HCT116 (cell line): ENCODE measurements around the gene COL28A1. TPM values are rescaled to one million over a fixed set of nuclear protein-coding genes. Genes with fewer than 3 reads are reported as not detected.

Source experiments
- ATAC-seq: fragments of 200-7000 bp; cut with Tn5 transposase; 2 replicates; pipeline ENCODE4 v1.9.1; 2020; ENCODE audit warnings: mild to moderate bottlenecking, moderate library complexity
- BruUV-seq: library from RNA; stranded (reverse); fragments of 400-500 nt; replicated peaks from 2 replicates; lab custom pipeline; 2021; lab: Mats Ljungman, UMichigan
- CTCF ChIA-PET: fragments of 300-600 bp; sonication (Branson Sonifier 250); formaldehyde crosslinking; loops from one replicate; lab custom pipeline; 2021; ENCODE audit warnings: antibody characterized with exemption; lab: Charles Lee
- POLR2A ChIA-PET: fragments of 300-600, 350-600 bp; sonication (Branson Sonifier 250); formaldehyde crosslinking; loops from one replicate; lab custom pipeline; 2021; ENCODE audit warnings: antibody characterized with exemption; lab: Charles Lee
- RAD21 ChIA-PET, 2 experiments: fragments of 300-600 bp; sonication (Branson Sonifier 250); formaldehyde crosslinking; loops; one replicate each; lab custom pipeline; 2023; ENCODE audit warnings: low total read pairs in 2 of 2; ENCODE audit not compliant: uncharacterized antibody in 2 of 2, unreplicated experiment in 2 of 2, low non-redundant PET in 1 of 2; lab: Charles Lee
- DNase-seq: peaks from one replicate; pipeline ENCODE4 v3.0.0-alpha.2; 2010; ENCODE audit warnings: low read depth, low spot score
- H2AFZ ChIP-seq: fragments of 200-600 bp; shearing (Covaris generic), sonication (generic); 2 replicates; pipeline ENCODE4 v1.6.1; 2017; ENCODE audit warnings: low read depth, mixed run types, mixed read lengths, antibody characterized with exemption, low read length; ENCODE audit not compliant: poor library complexity, severe bottlenecking
- H3K27ac ChIP-seq: 2 replicates; pipeline ENCODE4 v1.5.1; 2012; ENCODE audit warnings: low read depth, low read length
- H3K27me3 ChIP-seq: fragments of 200-600 bp; sonication (generic); 2 replicates; pipeline ENCODE4 v1.6.1; 2016; ENCODE audit warnings: mixed run types, low read length, mixed read lengths; ENCODE audit not compliant: insufficient read depth
- H3K36me3 ChIP-seq, 2 experiments: fragments of 200-500 bp in 1 of 2; fragments of 200-600 bp in 1 of 2; sonication (Bioruptor generic) in 1 of 2; sonication (generic) in 1 of 2; 2 replicates each; pipeline versions ENCODE4 v1.5.1 to v1.6.1; 2014 to 2016; ENCODE audit warnings: low read length in 2 of 2, inconsistent platforms in 1 of 2, mixed read lengths in 1 of 2, mixed run types in 1 of 2; ENCODE audit not compliant: insufficient read depth in 2 of 2, control insufficient read depth in 1 of 2
- H3K4me1 ChIP-seq, 2 experiments: fragments of 200-600 bp in 1 of 2; sonication (generic) in 1 of 2; 2 replicates each; pipeline versions ENCODE4 v1.5.1 to v1.6.1; 2012 to 2017; ENCODE audit warnings: low read length in 2 of 2, inconsistent platforms in 1 of 2, mild to moderate bottlenecking in 1 of 2, mixed read lengths in 1 of 2, mixed run types in 1 of 2, moderate library complexity in 1 of 2; ENCODE audit not compliant: insufficient read depth in 2 of 2, control insufficient read depth in 1 of 2
- H3K4me2 ChIP-seq: fragments of 200-600 bp; sonication (generic); 2 replicates; pipeline ENCODE4 v1.6.1; 2017; ENCODE audit warnings: mixed run types, low read length, mixed read lengths
- H3K4me3 ChIP-seq, 2 experiments: fragments of 200-600 bp in 1 of 2; sonication (generic) in 1 of 2; replicated peaks in 1 of 2; 2 replicates each; pipeline ENCODE4 v1.5.1; 2011 to 2016; ENCODE audit warnings: low read length in 2 of 2, control low read depth in 1 of 2, low read depth in 1 of 2, mild to moderate bottlenecking in 1 of 2, mixed read lengths in 1 of 2, mixed run types in 1 of 2
- H3K79me2 ChIP-seq: fragments of 200-600 bp; sonication (generic); 2 replicates; pipeline ENCODE4 v1.6.1; 2017; ENCODE audit warnings: mild to moderate bottlenecking, mixed run types, low read length, moderate library complexity, mixed read lengths; ENCODE audit not compliant: insufficient read depth
- H3K9ac ChIP-seq: fragments of 200-600 bp; sonication (generic); 2 replicates; pipeline ENCODE4 v1.6.1; 2016; ENCODE audit warnings: low read length, mixed read lengths
- H3K9me2 ChIP-seq: fragments of 200-600 bp; sonication (generic), shearing (Covaris generic); 2 replicates; pipeline ENCODE4 v1.6.1; 2017; ENCODE audit warnings: mixed run types, mild to moderate bottlenecking, moderate library complexity; ENCODE audit not compliant: insufficient read depth
- H3K9me3 ChIP-seq, 2 experiments: fragments of 200-500 bp in 1 of 2; fragments of 200-600 bp in 1 of 2; sonication (Bioruptor generic) in 1 of 2; sonication (generic) in 1 of 2; 2 replicates each; pipeline ENCODE4 v1.6.1; 2014 to 2017; ENCODE audit warnings: low read length in 2 of 2, mixed read lengths in 2 of 2, inconsistent platforms in 1 of 2, low read depth in 1 of 2, mild to moderate bottlenecking in 1 of 2, mixed run types in 1 of 2, moderate library complexity in 1 of 2; ENCODE audit not compliant: control insufficient read depth in 1 of 2, insufficient read depth in 1 of 2
- H4K20me1 ChIP-seq: fragments of 200-600 bp; sonication (generic), shearing (Covaris generic); 2 replicates; pipeline ENCODE4 v1.6.1; 2017; ENCODE audit warnings: mixed run types, mild to moderate bottlenecking, moderate library complexity; ENCODE audit not compliant: insufficient read depth
- CEBPB ChIP-seq: IDR thresholded peaks from 2 replicates; pipeline ENCODE4 v1.6.1; 2012; ENCODE audit warnings: low read depth
- CTCF ChIP-seq, 3 experiments: fragments of 200-600 bp in 1 of 3; sonication (generic) in 1 of 3; IDR thresholded peaks in 2 of 3; conservative IDR thresholded peaks in 1 of 3; 2 replicates each; pipeline ENCODE4 v1.5.1; 2012 to 2017; ENCODE audit warnings: low read depth in 2 of 3, low read length in 2 of 3, antibody characterized with exemption in 1 of 3, borderline replicate concordance in 1 of 3, control low read depth in 1 of 3, mild to moderate bottlenecking in 1 of 3, mixed read lengths in 1 of 3, mixed run types in 1 of 3, moderate library complexity in 1 of 3; ENCODE audit not compliant: insufficient read depth in 1 of 3
- EZH2 ChIP-seq: fragments of 200-600 bp; sonication (generic); IDR thresholded peaks from 2 replicates; pipeline ENCODE4 v1.6.1; 2017; ENCODE audit warnings: antibody characterized with exemption, mixed run types
- FOSL1 ChIP-seq: IDR thresholded peaks from 2 replicates; pipeline ENCODE4 v1.6.1; 2012; ENCODE audit warnings: low read depth
- MAX ChIP-seq: IDR thresholded peaks from 2 replicates; pipeline ENCODE4 v1.6.1; 2012
- POLR2A ChIP-seq: IDR thresholded peaks from 2 replicates; pipeline ENCODE4 v1.7.0; 2011; ENCODE audit warnings: borderline replicate concordance; ENCODE audit not compliant: insufficient read depth, insufficient read length; ENCODE audit errors: extremely low read depth
- TCF7L2 ChIP-seq: IDR thresholded peaks from 2 replicates; pipeline ENCODE4 v1.7.0; 2011; ENCODE audit warnings: borderline replicate concordance, inconsistent platforms; ENCODE audit not compliant: insufficient read depth, insufficient read length; ENCODE audit errors: extremely low read depth
- ZNF274 ChIP-seq: fragments of 200-500 bp; sonication (Bioruptor generic); IDR thresholded peaks from 2 replicates; pipeline ENCODE4 v1.6.1; 2014; ENCODE audit warnings: mild to moderate bottlenecking, low read depth, low read length, inconsistent platforms
- intact Hi-C: fragments of 100-400 bp; cut with micrococcal nuclease; formaldehyde crosslinking; loops from 2 replicates; pipeline ENCODE4 v1.10.0; 2022
- total RNA-seq: library from RNA; stranded (reverse); gene quantifications from one replicate; pipeline ENCODE4 v1.2.1, GENCODE V29; 2021; ENCODE audit not compliant: unreplicated experiment

Gene COL28A1
- total RNA-seq, 1 experiment from 2014 or later = 0.12 TPM

GRCh38 chr7:7505915-7506314 lies 29.8 kb downstream of the COL28A1 start:
- H3K4me2 ChIP-seq = no peak overlapping the region
- no peaks in the 10 kb centered on the region for H3K9me2 ChIP-seq
- ChIA-PET RAD21 (no interaction called here), CTCF (no interaction called here), POLR2A (no interaction called here)
- intact Hi-C loops = no loop called here
- H2AFZ ChIP-seq = no peak overlapping the region
- no peaks in the 10 kb centered on the region for H3K9me3 ChIP-seq
- H3K4me3 ChIP-seq = no peak overlapping the region
- H3K9ac ChIP-seq = no peak overlapping the region
- H3K4me1 ChIP-seq = no peaks in the 10 kb centered on the region
- no peaks in the 10 kb centered on the region for H3K36me3 ChIP-seq
- DNase-seq (no peak), ATAC-seq (no peak)
- no peaks in the 10 kb centered on the region for H3K79me2 ChIP-seq
- H4K20me1 ChIP-seq = no peaks in the 10 kb centered on the region
- no peak overlapping the region for H3K27ac ChIP-seq
- no TSS peak for BruUV-seq
- H3K27me3 ChIP-seq = no peaks in the 10 kb centered on the region
- TF ChIP-seq POLR2A = no peak
- no peak for TF ChIP-seq EZH2

DNA sequence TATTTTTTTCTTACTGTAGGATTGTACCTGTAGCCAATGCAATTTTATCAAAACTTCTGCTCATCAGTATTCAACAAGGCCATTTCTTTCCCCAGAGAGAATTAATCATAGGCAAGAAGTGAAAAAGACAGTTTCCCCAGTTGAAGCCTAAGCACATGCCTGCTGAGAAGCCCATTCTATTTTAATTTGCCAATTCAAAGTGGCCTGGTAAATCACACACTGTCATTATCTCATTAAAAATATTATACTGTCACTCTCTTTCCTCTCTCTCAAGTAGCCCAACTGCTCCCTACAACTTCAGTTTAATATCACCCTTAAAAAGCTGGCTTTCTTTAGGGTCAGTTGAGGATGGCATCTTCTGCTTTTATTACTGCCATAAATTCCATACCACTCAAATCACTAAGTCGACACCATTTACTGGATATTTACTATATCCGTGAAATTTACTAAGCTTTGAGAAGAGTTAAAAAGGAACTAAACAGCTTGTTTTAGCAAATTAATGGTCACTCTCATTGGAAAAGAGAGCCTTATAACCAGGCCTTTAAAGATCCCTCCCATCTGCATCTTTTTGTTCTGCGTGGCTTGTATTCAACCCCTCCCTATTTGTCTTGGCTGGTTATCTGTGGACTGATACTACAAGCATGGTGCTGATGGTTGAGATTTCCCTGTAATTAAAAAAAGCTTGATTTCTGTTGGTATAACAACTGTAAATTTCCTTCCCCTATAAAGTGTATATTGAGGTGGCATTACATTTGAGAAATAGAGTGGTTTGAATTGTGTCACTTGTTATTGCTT lies 30.6 kb downstream of the COL28A1 start:
- no peak for TF ChIP-seq POLR2A
- no peak for TF ChIP-seq ZNF274
- TF ChIP-seq CTCF (IDR thresholded peaks at IDR 0.05 in 2 of 3, conservative IDR thresholded peaks at IDR 0.05 in 1 of 3; ENCODE audit: borderline replicate concordance in 1 of 3, insufficient read depth in 1 of 3, low read depth in 2 of 3, low read length in 2 of 3) = no peak
- TF ChIP-seq TCF7L2 = no peak
- TF ChIP-seq CEBPB = no peak
- TF ChIP-seq MAX = no peak
- no peak for TF ChIP-seq FOSL1
- Histone ChIP-seq H3K4me2 (no peak overlapping the region), H3K9me2 (no peaks in the 10 kb centered on the region), H4K20me1 (no peaks in the 10 kb centered on the region), H3K79me2 (no peaks in the 10 kb centered on the region), H3K4me3 (no peak overlapping the region), H3K36me3 (no peaks in the 10 kb centered on the region), H2AFZ (no peak overlapping the region), H3K4me1 (no peaks in the 10 kb centered on the region), H3K27ac (no peak overlapping the region), H3K27me3 (no peaks in the 10 kb centered on the region), H3K9ac (no peak overlapping the region), H3K9me3 (no peaks in the 10 kb centered on the region)
- POLR2A ChIA-PET = no interaction called here
- RAD21 ChIA-PET = no interaction called here
- DNase-seq (no peak), ATAC-seq (no peak)
- CTCF ChIA-PET = no interaction called here
- BruUV-seq = no TSS peak
- intact Hi-C loops = no loop called here
